Measurements from ENCODE around the gene GHDC. TPM values are rescaled to one million over a fixed set of nuclear protein-coding genes. Genes with fewer than 3 reads are reported as not detected.
"Not testable (repeated sequence)": the region's sequence is repeated elsewhere in the genome, so short reads cannot be mapped to it uniquely, and the experiment has no call there.

GHDC gene, protein sequence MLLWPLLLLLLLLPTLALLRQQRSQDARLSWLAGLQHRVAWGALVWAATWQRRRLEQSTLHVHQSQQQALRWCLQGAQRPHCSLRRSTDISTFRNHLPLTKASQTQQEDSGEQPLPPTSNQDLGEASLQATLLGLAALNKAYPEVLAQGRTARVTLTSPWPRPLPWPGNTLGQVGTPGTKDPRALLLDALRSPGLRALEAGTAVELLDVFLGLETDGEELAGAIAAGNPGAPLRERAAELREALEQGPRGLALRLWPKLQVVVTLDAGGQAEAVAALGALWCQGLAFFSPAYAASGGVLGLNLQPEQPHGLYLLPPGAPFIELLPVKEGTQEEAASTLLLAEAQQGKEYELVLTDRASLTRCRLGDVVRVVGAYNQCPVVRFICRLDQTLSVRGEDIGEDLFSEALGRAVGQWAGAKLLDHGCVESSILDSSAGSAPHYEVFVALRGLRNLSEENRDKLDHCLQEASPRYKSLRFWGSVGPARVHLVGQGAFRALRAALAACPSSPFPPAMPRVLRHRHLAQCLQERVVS
- total RNA-seq = 33.4 TPM
- long read RNA-seq, transcript GHDC-207 (10 exons, 2,396 nt) = major isoform, 7 of 89 reads
- long read RNA-seq, partial matches to known transcripts = 71 of 89 reads
- long read RNA-seq, other reads (novel, unspliced or antisense) = 7 of 89 reads

DNA sequence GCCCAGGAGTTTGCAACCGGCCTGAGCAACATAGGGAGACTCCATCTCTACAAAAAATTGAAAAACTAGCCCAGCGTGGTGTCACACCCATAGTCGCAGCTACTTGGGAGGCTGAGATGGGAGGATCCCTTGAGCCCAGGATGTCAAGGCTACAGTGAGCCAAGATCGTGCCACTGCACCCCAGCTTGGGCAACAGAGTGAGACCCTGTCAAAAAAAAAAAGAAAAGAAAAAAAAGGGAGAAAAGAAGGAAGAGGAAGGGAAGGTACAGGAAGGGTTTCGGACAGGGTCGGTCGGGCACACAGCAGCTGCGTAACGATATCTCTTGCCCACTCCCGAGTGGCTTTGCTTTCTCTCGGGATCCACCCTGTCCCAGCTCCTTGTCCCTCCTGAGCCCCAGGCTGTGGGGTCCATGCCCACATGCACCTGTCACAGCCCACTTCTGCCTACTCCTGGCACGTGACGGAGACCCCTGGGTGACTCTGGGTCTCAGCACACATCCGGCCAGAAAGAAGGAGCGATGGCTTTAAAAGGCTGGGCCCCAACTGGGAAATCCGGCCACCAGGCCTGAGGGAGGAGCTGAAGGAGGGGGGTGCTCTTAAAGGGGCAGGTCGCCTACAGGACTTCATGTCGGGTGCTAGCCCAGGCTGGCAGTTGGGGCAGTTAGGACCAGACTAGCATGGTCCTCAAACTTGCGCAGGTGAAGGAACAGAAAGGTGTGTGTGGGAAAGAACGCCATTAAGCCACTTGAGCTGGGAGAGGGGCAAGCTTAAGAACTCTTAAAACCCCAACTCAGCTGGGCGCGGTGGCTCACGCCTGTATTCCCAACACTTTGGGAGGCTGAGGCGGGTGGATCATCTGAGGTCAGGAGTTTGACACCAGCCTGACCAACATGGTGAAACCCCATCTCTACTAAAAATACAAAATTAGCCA is at the start of gene GHDC:
TSS of gene GHDC (minus strand) at position 526 of the 931 bp plus-strand sequence. CDS start 913 bp downstream, outside the sequence.
- TF ChIP-seq, protein P1, sequence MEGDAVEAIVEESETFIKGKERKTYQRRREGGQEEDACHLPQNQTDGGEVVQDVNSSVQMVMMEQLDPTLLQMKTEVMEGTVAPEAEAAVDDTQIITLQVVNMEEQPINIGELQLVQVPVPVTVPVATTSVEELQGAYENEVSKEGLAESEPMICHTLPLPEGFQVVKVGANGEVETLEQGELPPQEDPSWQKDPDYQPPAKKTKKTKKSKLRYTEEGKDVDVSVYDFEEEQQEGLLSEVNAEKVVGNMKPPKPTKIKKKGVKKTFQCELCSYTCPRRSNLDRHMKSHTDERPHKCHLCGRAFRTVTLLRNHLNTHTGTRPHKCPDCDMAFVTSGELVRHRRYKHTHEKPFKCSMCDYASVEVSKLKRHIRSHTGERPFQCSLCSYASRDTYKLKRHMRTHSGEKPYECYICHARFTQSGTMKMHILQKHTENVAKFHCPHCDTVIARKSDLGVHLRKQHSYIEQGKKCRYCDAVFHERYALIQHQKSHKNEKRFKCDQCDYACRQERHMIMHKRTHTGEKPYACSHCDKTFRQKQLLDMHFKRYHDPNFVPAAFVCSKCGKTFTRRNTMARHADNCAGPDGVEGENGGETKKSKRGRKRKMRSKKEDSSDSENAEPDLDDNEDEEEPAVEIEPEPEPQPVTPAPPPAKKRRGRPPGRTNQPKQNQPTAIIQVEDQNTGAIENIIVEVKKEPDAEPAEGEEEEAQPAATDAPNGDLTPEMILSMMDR (IDR thresholded peaks at IDR 0.05) = no peak
- Histone ChIP-seq H3K27ac (peak within 1 kb of the TSS; percentile 91), H3K4me1 (peaks cover 25% of the 10 kb centered on the region), H3K9me3 (no peaks in the 10 kb centered on the region), H3K36me3 (no peaks in the 10 kb centered on the region), H3K4me3 (peak within 1 kb of the TSS; percentile 90), H3K27me3 (ENCODE audit: low read depth) (no peaks in the 10 kb centered on the region)
- peak; percentile 93 to 98 for ATAC-seq
- intact Hi-C loops (cut with DNase I) = no loop called here
- DNase-seq = peak; percentile 88

DNA sequence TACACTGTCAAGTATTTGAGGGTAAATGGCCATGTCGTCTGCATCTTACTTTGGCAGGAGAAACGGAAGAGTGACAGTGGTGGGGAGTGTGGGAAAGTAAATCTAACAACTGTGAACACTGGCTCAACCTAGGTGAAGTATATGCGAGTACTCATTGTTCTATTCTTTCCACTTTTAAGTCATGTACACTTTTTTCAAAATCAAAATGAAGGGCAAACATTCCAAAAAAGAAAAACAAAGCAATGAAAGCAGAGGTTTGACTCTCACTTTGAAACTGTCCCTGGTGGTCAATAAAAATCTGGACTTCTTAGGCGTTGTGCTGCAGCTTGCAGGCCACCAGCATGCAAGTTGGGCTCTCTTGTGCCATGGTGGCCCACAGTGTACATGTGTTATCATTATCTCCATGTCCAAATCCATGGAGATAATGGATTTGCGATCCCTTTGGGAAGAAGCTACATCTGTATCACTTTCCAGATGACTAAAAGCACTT is 49.2 kb upstream of the GHDC start:
- Histone ChIP-seq H3K27me3 (ENCODE audit: low read depth) (no peaks in the 10 kb centered on the region), H3K27ac (no peak overlapping the region), H3K36me3 (no peaks in the 10 kb centered on the region), H3K4me3 (no peak overlapping the region), H3K9me3 (no peaks in the 10 kb centered on the region), H3K4me1 (peaks cover 21% of the 10 kb centered on the region)
- intact Hi-C loops (cut with DNase I) = no loop called here
- TF ChIP-seq, protein P1 (IDR thresholded peaks at IDR 0.05) = no peak
- DNase-seq = no peak
- no peak for ATAC-seq

DNA sequence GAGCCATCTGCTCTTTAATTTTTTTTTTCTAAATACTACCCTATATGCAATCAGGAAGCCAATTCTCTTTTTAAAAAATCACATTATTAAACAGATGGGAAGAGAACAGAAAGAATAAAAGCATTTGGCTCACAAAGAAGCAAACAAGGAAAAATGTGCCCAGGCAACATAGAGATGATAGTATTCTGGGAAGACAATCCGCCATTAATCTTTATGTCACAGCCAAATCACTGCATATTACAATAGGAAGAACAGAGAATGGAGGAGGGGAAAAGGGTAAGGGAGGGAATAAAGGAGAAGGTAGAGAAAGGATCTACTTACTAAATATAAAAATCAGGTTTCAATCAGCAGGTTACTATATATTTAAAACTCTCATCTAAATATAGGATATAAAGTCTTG is 47.6 kb upstream of the GHDC start:
- no peak overlapping the region for H3K27ac ChIP-seq
- ATAC-seq (no peak), DNase-seq (no peak)
- peaks cover 5% of the 10 kb centered on the region for H3K4me1 ChIP-seq
- H3K9me3 ChIP-seq = no peaks in the 10 kb centered on the region
- TF ChIP-seq, protein P1 (IDR thresholded peaks at IDR 0.05) = no peak
- intact Hi-C loops (cut with DNase I) = no loop called here
- H3K27me3 ChIP-seq (ENCODE audit: low read depth) = no peaks in the 10 kb centered on the region
- no peak overlapping the region for H3K4me3 ChIP-seq
- no peaks in the 10 kb centered on the region for H3K36me3 ChIP-seq

DNA sequence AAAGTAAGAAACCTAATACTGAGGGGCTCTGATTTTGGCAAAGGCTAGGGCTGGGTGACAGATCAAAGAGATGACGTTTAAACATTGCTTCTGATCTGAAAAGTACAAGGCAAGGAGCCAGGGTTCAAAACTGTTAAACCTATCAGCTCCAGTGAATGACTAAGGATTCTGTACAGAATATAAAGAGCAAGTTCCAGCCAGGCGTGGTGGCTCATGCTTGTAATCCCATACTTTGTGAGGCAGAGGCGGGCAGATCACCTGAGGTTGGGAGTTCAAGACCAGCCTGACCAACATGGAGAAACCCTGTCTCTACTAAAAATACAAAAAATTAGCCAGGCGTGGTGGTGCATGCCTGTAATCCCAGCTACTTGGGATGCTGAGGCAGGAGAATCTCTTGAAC is 46.6 kb upstream of the GHDC start:
- DNase-seq; H3K27me3 ChIP-seq (ENCODE audit: low read depth); ATAC-seq; H3K4me1 ChIP-seq; H3K4me3 ChIP-seq; H3K36me3 ChIP-seq; intact Hi-C loops (cut with DNase I); H3K9me3 ChIP-seq; H3K27ac ChIP-seq: not testable (repeated sequence)

DNA sequence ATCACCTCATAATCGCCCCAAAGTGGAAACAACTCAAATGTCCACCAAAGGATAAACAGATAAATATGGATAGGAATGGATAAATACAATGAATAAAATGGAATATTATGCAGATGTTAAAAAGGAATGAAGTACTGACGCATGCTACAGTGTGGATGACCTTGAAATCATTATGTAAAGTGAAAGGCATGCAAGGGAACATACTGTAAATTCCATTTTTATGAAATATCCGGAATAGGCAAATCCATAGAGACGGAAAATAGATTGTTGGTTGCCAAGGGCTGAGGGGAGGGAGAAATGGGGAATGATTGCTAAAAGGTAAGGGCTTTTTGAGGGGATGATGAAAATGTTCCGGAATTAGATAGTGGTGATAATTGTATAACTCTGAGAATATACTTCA is 45.9 kb upstream of the GHDC start:
- ATAC-seq (no peak), DNase-seq (no peak)
- no peaks in the 10 kb centered on the region for H3K36me3 ChIP-seq
- H3K27ac ChIP-seq = no peak overlapping the region
- H3K4me1 ChIP-seq = no peaks in the 10 kb centered on the region
- H3K27me3 ChIP-seq (ENCODE audit: low read depth) = no peaks in the 10 kb centered on the region
- intact Hi-C loops (cut with DNase I) = no loop called here
- H3K4me3 ChIP-seq = no peak overlapping the region
- TF ChIP-seq, protein P1 (IDR thresholded peaks at IDR 0.05) = no peak
- H3K9me3 ChIP-seq = no peaks in the 10 kb centered on the region

DNA sequence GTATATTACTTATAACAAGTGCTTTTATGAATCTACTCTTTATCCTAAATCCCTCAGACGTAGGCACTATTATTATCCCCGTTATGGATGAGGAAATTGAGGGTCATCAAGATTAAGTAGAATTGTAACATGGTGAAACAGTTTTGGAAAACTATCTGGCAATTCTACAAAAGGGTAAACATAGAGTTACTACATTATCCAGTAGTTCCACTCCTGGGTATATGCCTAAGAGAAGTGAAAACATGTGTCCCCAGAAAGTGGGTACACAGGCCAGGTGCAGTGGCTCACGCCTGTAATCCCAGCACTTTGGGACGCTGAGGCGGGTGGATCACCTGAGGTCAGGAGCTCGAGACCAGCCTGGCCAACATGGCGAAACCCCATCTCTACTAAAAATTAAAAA is 45.3 kb upstream of the GHDC start:
- H3K27ac ChIP-seq; intact Hi-C loops (cut with DNase I); H3K4me1 ChIP-seq; H3K4me3 ChIP-seq; ATAC-seq; H3K36me3 ChIP-seq; H3K9me3 ChIP-seq; H3K27me3 ChIP-seq (ENCODE audit: low read depth); DNase-seq: not testable (repeated sequence)
